HepG2 (cell line): ENCODE results near the gene PRR30. TPM values are rescaled to one million over a fixed set of nuclear protein-coding genes. Genes with fewer than 3 reads are reported as not detected.

Experiments used
- ATAC-seq: fragments of 200-7000 bp; cut with Tn5 transposase; 3 replicates; pipeline ENCODE4 v1.9.1; 2020; ENCODE audit warnings: mild to moderate bottlenecking, moderate library complexity
- BruUV-seq: library from RNA; stranded (reverse); fragments of 400-500 nt; replicated peaks from 2 replicates; lab custom pipeline; 2021; lab: Mats Ljungman, UMichigan
- CTCF ChIA-PET: fragments of 300-600 bp; formaldehyde crosslinking; extraction: SDS; loops from one replicate; lab custom pipeline; 2021; ENCODE audit warnings: low total read pairs, inconsistent platforms, low intra/inter-chr PET ratio; lab: Yijun Ruan, JAX
- POLR2A ChIA-PET: fragments of 350-600 bp; sonication (Branson Sonifier 250); formaldehyde crosslinking; loops from one replicate; lab custom pipeline; 2020; ENCODE audit warnings: antibody characterized with exemption, inconsistent platforms; lab: Yijun Ruan, JAX
- DNase-seq: peaks from one replicate; pipeline ENCODE4 v3.0.0-alpha.2; 2015; ENCODE audit warnings: low spot score
- FAIRE-seq: peaks from 3 replicates; lab custom pipeline; 2011; peaks lifted over from hg19 to GRCh38; lab: Jason Lieb, UNC
- H2AFZ ChIP-seq: one replicate; pipeline ENCODE4 v1.6.1; 2011; ENCODE audit warnings: low read length, inconsistent platforms
- H3K27ac ChIP-seq: fragments of 300-600 bp; 3 replicates; pipeline ENCODE4 v1.8.0; 2011; ENCODE audit warnings: mixed run types, mild to moderate bottlenecking, mixed read lengths, low read length, inconsistent platforms; ENCODE audit not compliant: insufficient read depth; ENCODE audit errors: extremely low read length
- H3K27me3 ChIP-seq, 2 experiments: fragments of 200-600 bp in 1 of 2; 2 replicates in 1 of 2; 3 replicates in 1 of 2; pipeline versions ENCODE4 v1.6.0 to v1.8.0; 2011; ENCODE audit warnings: low read length in 2 of 2, mild to moderate bottlenecking in 2 of 2, moderate library complexity in 2 of 2, inconsistent platforms in 1 of 2; ENCODE audit not compliant: insufficient read depth in 2 of 2, control insufficient read depth in 1 of 2
- H3K36me3 ChIP-seq, 2 experiments: fragments of 200-600 bp in 1 of 2; replicated peaks in 1 of 2; 2 replicates in 1 of 2; 3 replicates in 1 of 2; pipeline versions ENCODE4 v1.5.1 to v1.8.0; 2011; ENCODE audit warnings: low read length in 2 of 2, inconsistent platforms in 1 of 2; ENCODE audit not compliant: insufficient read depth in 2 of 2, control insufficient read depth in 1 of 2
- H3K4me1 ChIP-seq: 2 replicates; pipeline ENCODE4 v1.5.1; 2012; ENCODE audit warnings: low read length, inconsistent platforms; ENCODE audit not compliant: insufficient read depth
- H3K4me2 ChIP-seq: 2 replicates; pipeline ENCODE4 v1.6.0; 2011; ENCODE audit warnings: low read depth, low read length, inconsistent platforms
- H3K4me3 ChIP-seq, 3 experiments: fragments of 200-600 bp in 1 of 3; sonication (generic), shearing (Covaris generic) in 1 of 3; replicated peaks in 1 of 3; 2 replicates each; pipeline ENCODE4 v1.5.1; 2011 to 2016; ENCODE audit warnings: low read length in 3 of 3, inconsistent platforms in 2 of 3, low read depth in 2 of 3, mild to moderate bottlenecking in 2 of 3, control low read depth in 1 of 3, mixed read lengths in 1 of 3; ENCODE audit not compliant: insufficient read depth in 1 of 3
- H3K79me2 ChIP-seq: one replicate; pipeline ENCODE4 v1.6.1; 2011; ENCODE audit warnings: low read length, inconsistent platforms; ENCODE audit not compliant: insufficient read depth
- H3K9ac ChIP-seq: 2 replicates; pipeline ENCODE4 v1.6.0; 2011; ENCODE audit warnings: mild to moderate bottlenecking, low read depth, low read length, inconsistent platforms; ENCODE audit not compliant: insufficient read depth
- H3K9me3 ChIP-seq: 2 replicates; pipeline ENCODE4 v1.5.1; 2012; ENCODE audit warnings: mild to moderate bottlenecking, low read length
- H4K20me1 ChIP-seq: 2 replicates; pipeline ENCODE4 v1.6.0; 2011; ENCODE audit warnings: inconsistent platforms, mild to moderate bottlenecking, low read length, moderate library complexity; ENCODE audit not compliant: insufficient read depth
- DMAP1 ChIP-seq: IDR thresholded peaks from 2 replicates; pipeline ENCODE4 v1.6.1; 2016
- MAFG ChIP-seq: sonication (generic); formaldehyde crosslinking; IDR thresholded peaks from 2 replicates; pipeline ENCODE4 v1.5.1; 2020; ENCODE audit warnings: mild to moderate bottlenecking, missing genetic modification reagents
- PAXIP1 ChIP-seq: sonication (generic); formaldehyde crosslinking; conservative IDR thresholded peaks from 2 replicates; pipeline ENCODE4 v1.4.0; 2020; ENCODE audit warnings: mild to moderate bottlenecking, missing genetic modification reagents, moderate library complexity
- ZMYM3 ChIP-seq: sonication (generic); formaldehyde crosslinking; IDR thresholded peaks from 2 replicates; pipeline ENCODE4 v1.5.1; 2020; ENCODE audit warnings: mild to moderate bottlenecking, missing genetic modification reagents
- ZNF280D ChIP-seq: sonication (generic); formaldehyde crosslinking; IDR thresholded peaks from 2 replicates; pipeline ENCODE4 v1.5.1; 2020; ENCODE audit warnings: mild to moderate bottlenecking, missing genetic modification reagents
- ZNF770 ChIP-seq: sonication (generic); formaldehyde crosslinking; IDR thresholded peaks from 2 replicates; pipeline ENCODE4 v1.5.0; 2020; ENCODE audit warnings: mild to moderate bottlenecking, missing genetic modification reagents
- WGBS: methylation state at CpG from one replicate; pipeline ENCODE4 v1.1.6; 2017; ENCODE audit warnings: low lambda C conversion rate; 5-methylcytosine and 5-hydroxymethylcytosine counted together
- in situ Hi-C: cut with HindIII; loops from 2 replicates; pipeline ENCODE4 v1.10.0; 2017; ENCODE audit warnings: low pct_unique_long_range_greater_than_20kb; ENCODE audit not compliant: extremely low pct_ligation_motif_present
- intact Hi-C: fragments of 100-400 bp; cut with micrococcal nuclease; formaldehyde crosslinking; loops from one replicate; pipeline ENCODE4 v1.10.0; 2022; ENCODE audit not compliant: unreplicated experiment
- polyA plus RNA-seq, 8 experiments: library from polyadenylated mRNA; depleted of rRNA in 3 of 8; stranded (reverse) in 7 of 8; unstranded in 1 of 8; fragments of >200 nt; fragmentation: Illumina TruSeq in 4 of 8; extraction: Trizol in 4 of 8; gene quantifications; 2 replicates each; pipeline versions ENCODE4 v1.2.1 to v1.2.3, GENCODE V29; 2011 to 2016; ENCODE audit warnings: low read depth in 4 of 8, missing spikeins in 1 of 8, mixed read lengths in 1 of 8; ENCODE audit not compliant: insufficient read depth in 1 of 8
- total RNA-seq, 5 experiments: library from RNA; depleted of rRNA; stranded (reverse); fragments of >200 nt; fragmentation: Illumina TruSeq; extraction: Trizol; gene quantifications; 2 replicates each; pipeline ENCODE4 v1.2.3, GENCODE V29; 2016; ENCODE audit warnings: low read depth in 1 of 5

PRR30 gene
- total and polyA plus RNA-seq, 2 of the 13 experiments (the other 11 are each of a cell fraction or from before 2014, with no cell fraction given), result not detected

DNA sequence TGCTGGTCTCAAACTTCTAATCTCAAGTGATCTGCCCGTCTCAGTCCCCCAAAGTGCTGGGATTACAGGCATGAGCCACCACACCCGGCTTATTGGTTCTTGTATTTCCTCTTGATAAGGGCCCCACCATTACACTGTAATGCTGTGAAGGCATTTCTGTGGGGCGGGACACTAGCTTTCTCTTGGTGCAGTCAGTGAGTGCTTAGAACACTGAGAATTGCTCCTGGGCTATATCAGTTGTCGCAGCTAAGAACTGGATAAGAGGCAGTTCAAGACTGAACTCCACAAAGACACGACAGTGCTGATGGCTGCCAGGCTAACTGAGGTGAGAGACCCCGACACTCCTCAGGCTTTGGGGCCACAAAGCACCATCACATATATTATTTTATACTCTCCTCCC lies 50.6 kb downstream of the PRR30 start:
- no peaks in the 10 kb centered on the region for H4K20me1 ChIP-seq
- no peak for FAIRE-seq
- peak overlapping the region; percentile 97 for H3K4me2 ChIP-seq
- TF ChIP-seq DMAP1 (no peak), ZNF280D (CRISPR knock-in tag) (no peak)
- H3K79me2 ChIP-seq, result peaks cover 53% of the 10 kb centered on the region
- peak overlapping the region; percentile 19 to 99 (median 74) for H3K4me3 ChIP-seq
- peak overlapping the region; percentile 4 for H3K27ac ChIP-seq
- DNase-seq, result no peak
- in situ Hi-C loops, result no loop called here
- 74% methylated on average over 6 of the region's 6 CpGs for WGBS
- H3K9ac ChIP-seq, result peak overlapping the region; percentile 74
- peaks cover 0 to 3% of the 10 kb centered on the region in 2 experiments; a peak in 3 of 5 replicates for H3K36me3 ChIP-seq
- no peaks in the 10 kb centered on the region for H3K27me3 ChIP-seq
- no TSS peak for BruUV-seq
- ChIA-PET POLR2A (interaction anchor here (1.7 to 9.2 kb wide), 5 partner anchors 7 to 127 kb away, joined by 3 to 106 read pairs (median 15); partner anchors contain the start of genes ABHD1, ATRAID, OST4 and SLC5A6), CTCF (no interaction called here)
- peaks cover 83% of the 10 kb centered on the region for H3K4me1 ChIP-seq
- H3K9me3 ChIP-seq, result no peaks in the 10 kb centered on the region
- no peak overlapping the region for H2AFZ ChIP-seq
- no peak for ATAC-seq
- intact Hi-C loops, result loop anchor here (5.0 to 10.0 kb wide), 3 partner anchors 54 to 1159 kb away; partner anchors contain the start of gene TMEM214

- H3K36me3 ChIP-seq, result peaks cover 0 to 3% of the 10 kb centered on the region in 2 experiments; a peak in 3 of 5 replicates
- ChIA-PET POLR2A (interaction anchor here (0.7 to 9.2 kb wide), 13 partner anchors 8 to 126 kb away, joined by 3 to 106 read pairs (median 10); partner anchors contain the start of genes ABHD1, AGBL5, ATRAID and OST4), CTCF (no interaction called here)
- no peak for FAIRE-seq
- H2AFZ ChIP-seq, result no peak overlapping the region
- peaks cover 53% of the 10 kb centered on the region for H3K79me2 ChIP-seq
- peak overlapping the region; percentile 74 for H3K9ac ChIP-seq
- ATAC-seq, result no peak
- peak overlapping the region; percentile 97 for H3K4me2 ChIP-seq
- peak overlapping the region; percentile 74 to 99 (median 75) for H3K4me3 ChIP-seq
- peaks cover 81% of the 10 kb centered on the region for H3K4me1 ChIP-seq
- intact Hi-C loops (loop anchor here (5.0 to 10.0 kb wide), 3 partner anchors 53 to 1159 kb away; partner anchors contain the start of gene TMEM214), in situ Hi-C loops (no loop called here)
- no peak for DNase-seq
- H3K27ac ChIP-seq, result peak overlapping the region; percentile 45
- BruUV-seq, result no TSS peak
- H4K20me1 ChIP-seq, result no peaks in the 10 kb centered on the region
- no peaks in the 10 kb centered on the region for H3K27me3 ChIP-seq
- WGBS, result 35% methylated on average over 5 of the region's 5 CpGs
- H3K9me3 ChIP-seq, result no peaks in the 10 kb centered on the region
- TF ChIP-seq MAFG (no peak), PAXIP1 (CRISPR knock-in tag) (0 out of 2 replicates have a peak, but pooled peaks have one; percentile 12), ZMYM3 (CRISPR knock-in tag) (peak; percentile 77), ZNF770 (peak; percentile 98)
These were observed 51.3 kb downstream of the PRR30 start for GRCh38 chr2:27087823-27088410.
